Right renal pelvis (tissue), 4 donors: ENCODE measurements around the gene ACAT2. TPM values are rescaled to one million over a fixed set of nuclear protein-coding genes. Genes with fewer than 3 reads are reported as not detected.
"Not testable (repeated sequence)": the region's sequence is repeated elsewhere in the genome, so short reads cannot be mapped to it uniquely, and the experiment has no call there.

ENCODE experiments used
- DNase-seq, 4 donors: peaks; one replicate each; pipeline ENCODE4 v3.0.0-alpha.2; 2013; ENCODE audit warnings: low read depth in 4 of 4, low spot score in 3 of 4, missing footprints in 1 of 4
- polyA plus RNA-seq, 4 donors: library from polyadenylated mRNA; unstranded; fragments of 120-200 nt; gene quantifications; one replicate each; pipeline ENCODE4 v1.2.1, GENCODE V29; 2013; ENCODE audit not compliant: insufficient read length in 4 of 4

ACAT2 gene
- polyA plus RNA-seq, 4 donors: 44.0 to 56.8 (median 48.8) TPM

- DNase-seq: no peak
Measured at GRCh38 chr6:159762681-159763293, 942 bp downstream of the ACAT2 start.

- DNase-seq: no peak
Measured at GRCh38 chr6:159766906-159767305, 5.1 kb downstream of the ACAT2 start.

- DNase-seq: no peak
Measured at GRCh38 chr6:159769470-159769869, 7.6 kb downstream of the ACAT2 start.

GRCh38 chr6:159772196-159772595 is 10.4 kb downstream of the ACAT2 start:
- no peak for DNase-seq

GRCh38 chr6:159777240-159777904 is 15.5 kb downstream of the ACAT2 start:
- no peak for DNase-seq

GRCh38 chr6:159778131-159778530 is 16.3 kb downstream of the ACAT2 start:
- DNase-seq: no peak

GRCh38 chr6:159778542-159779103 is 16.8 kb downstream of the ACAT2 start:
- no peak for DNase-seq

- DNase-seq: no peak
Measured at GRCh38 chr6:159788276-159788675, 26.4 kb downstream of the ACAT2 start.

- peak in 3 of 4 donors; percentile 10 to 30 (median 29) for DNase-seq
Measured at GRCh38 chr6:159788753-159789376, 27.0 kb downstream of the ACAT2 start.

GRCh38 chr6:159789377-159790148 is 27.7 kb downstream of the ACAT2 start, which contains the start of gene TCP1:
Gene TCP1, minus strand, starts transcription at chr6:159789602. Its CDS starts 134 bp downstream, at chr6:159789468.
- DNase-seq: peak; percentile 98 to 100 (median 99)

- peak; percentile 83 to 93 (median 88) for DNase-seq
Measured at GRCh38 chr6:159790149-159790955, 28.5 kb downstream of the ACAT2 start, which contains the start of gene MRPL18. Gene MRPL18, plus strand, starts transcription at chr6:159790467. Its CDS starts 121 bp downstream, at chr6:159790588.

GRCh38 chr6:159790956-159791598 is 29.2 kb downstream of the ACAT2 start:
- DNase-seq: peak in 1 of 4 donors; percentile 0

- DNase-seq: not testable (repeated sequence)
Measured at GRCh38 chr6:159794976-159795375, 33.1 kb downstream of the ACAT2 start.

- no peak for DNase-seq
Measured at GRCh38 chr6:159797554-159797953, 35.7 kb downstream of the ACAT2 start.

- no peak for DNase-seq
Measured at GRCh38 chr6:159800141-159800865, 38.5 kb downstream of the ACAT2 start, which contains the start of gene PNLDC1. Gene PNLDC1, plus strand, starts transcription at chr6:159800276. Its CDS starts 32 bp downstream, at chr6:159800308.

- DNase-seq: no peak
Measured at GRCh38 chr6:159801935-159802334, 40.1 kb downstream of the ACAT2 start.

- DNase-seq: no peak
Measured at GRCh38 chr6:159804504-159804903, 42.7 kb downstream of the ACAT2 start.

- DNase-seq: no peak
Measured at GRCh38 chr6:159805440-159806020, 43.7 kb downstream of the ACAT2 start.
